Measurements from ENCODE around the gene USH2A. TPM values are rescaled to one million over a fixed set of nuclear protein-coding genes. Genes with fewer than 3 reads are reported as not detected.

USH2A gene
- total RNA-seq, 1 experiment from 2014 or later, result 0.02 TPM

DNA sequence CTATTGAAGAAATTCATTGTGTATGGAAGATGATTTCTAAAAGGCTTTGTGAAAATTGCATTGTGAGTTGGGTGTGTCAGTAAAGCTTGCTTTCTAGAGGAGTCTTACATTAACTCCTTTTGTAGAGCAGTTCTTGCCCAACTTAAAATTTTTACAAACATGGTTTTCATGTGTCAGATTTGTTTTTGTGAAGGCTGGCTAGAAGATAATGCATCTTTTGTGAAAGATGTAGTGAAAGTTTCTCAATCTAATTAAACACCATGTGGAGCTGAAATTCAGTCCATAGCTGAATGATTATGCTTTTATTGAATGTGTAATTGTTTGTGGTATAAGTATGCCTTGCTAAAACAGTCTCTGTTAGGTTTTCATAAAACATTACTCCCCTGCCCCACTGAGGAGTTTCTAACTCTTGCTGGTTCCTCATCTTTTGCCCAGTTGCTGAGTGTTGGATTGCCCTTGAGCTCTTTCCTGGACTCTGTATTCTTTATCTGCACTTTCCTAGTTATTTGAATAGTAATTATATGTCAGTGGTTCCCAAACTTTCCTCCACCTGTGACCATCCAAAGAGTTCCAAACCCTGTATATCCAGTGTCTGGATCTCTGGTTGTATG lies 818.1 kb downstream of the USH2A start:
- no peak for DNase-seq (ENCODE audit: low read depth)

DNA sequence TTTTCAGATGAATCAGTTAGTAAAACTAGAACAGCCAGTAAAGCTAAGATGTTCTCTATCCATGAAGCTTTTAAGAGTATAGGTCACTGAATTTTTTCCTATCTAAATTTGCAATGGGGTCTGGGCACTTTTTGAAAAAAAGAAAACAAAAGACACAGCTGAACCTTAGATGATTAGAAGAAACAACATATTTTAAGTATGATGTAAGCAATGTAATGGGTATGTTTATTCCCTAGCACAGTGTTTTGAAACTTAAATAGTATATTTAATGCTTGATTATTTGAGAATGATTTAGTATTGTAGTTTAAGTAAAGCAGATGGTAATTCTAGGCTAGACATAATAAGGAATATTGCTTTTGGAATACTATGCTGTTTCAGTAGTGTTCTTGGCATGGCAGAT lies 819.9 kb downstream of the USH2A start:
- DNase-seq (ENCODE audit: low read depth), result no peak

DNA sequence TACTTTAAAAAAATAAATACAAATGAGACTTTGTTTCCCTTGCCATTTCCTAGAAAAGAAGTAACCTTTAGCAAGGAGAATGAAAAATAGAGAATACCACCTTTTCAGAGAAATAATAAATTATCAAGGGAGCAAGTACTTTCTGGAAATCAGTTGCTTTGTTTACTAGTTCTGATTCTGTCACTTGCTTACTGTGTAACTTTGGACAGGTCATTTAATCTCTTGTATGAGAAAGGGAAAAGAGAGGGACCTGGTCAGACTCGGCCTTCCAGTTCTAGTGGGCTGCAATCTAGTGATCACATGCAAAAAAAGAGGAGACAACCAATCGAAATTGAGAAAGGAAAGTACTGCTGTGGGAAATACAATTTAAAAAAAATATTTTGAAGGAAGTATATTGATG lies 822.0 kb downstream of the USH2A start:
- no peak for DNase-seq (ENCODE audit: low read depth)

DNA sequence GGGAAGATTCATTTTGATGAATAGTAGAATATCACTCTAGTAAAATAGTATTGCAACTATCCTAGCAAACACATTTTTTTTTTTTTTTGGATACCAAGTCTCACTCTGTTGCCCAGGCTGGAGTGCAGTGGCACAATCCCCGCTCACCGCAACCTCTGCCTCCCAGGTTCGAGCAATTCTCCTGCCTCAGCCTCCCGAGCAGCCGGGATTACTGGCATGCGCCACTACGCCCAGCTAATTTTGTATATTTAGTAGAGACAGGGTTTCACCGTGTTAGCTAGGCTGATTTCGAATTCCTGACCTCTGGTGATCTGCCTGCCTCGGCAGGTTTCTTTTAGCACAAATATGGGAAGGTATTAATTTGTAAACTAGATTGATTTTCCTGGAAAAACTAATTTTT lies 822.4 kb downstream of the USH2A start:
- DNase-seq (ENCODE audit: low read depth), result no peak

DNA sequence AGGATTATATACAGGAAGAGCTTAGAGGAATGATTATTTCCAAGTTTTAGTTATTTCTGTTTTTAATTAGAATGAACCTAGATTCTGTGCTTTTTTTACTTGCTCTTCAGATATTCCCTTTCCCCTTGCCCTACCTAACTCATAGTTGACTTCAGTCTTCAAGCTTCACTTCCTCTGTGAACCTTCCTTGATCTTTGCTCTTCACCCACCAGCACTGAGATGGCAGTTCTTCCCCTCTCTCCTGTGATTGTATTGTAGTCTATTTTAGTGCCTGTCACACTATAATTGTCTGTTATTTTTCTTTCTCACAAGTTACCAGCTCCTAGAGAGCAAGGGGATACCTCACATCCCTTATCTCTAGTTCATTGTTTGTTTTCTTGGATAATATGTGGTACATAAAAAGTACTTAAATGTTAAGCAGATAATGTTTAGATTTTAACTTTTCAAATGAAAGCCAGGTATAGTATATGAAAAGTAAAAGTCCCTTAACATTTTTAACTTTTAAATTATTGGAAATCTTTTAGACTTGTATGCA lies 822.9 kb downstream of the USH2A start:
- DNase-seq (ENCODE audit: low read depth), result no peak

DNA sequence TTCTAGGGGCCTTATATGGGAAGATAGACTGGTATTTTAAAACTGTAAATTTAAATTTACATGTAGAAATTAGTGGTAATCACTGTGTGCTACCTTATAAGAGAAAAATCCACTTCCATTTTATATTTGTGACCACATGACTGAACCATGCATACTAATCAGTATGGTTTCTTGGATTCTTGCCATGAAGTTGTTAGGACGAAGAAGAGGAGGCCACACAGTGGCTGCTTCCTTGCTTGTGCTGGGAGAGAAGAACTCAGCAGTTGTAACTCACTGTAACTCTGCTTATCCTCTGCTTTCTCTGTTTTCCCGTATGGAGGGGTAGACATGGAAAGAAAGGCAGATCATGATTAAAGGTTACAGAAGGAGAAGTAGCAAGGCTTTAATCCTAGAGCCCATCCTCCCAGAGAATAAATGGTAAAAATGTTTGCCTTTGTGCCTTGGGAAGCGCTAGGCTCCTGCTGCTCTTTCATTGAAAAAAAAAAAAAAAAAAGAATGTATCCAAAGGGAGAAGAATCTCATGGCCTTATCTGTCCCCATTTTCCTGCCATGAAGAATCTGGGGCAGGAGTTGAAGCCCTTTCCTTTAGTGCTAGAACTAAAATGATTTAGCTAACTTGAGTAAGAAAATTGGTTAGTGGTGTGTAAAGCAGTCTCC lies 823.7 kb downstream of the USH2A start:
- DNase-seq (ENCODE audit: low read depth), result no peak

DNA sequence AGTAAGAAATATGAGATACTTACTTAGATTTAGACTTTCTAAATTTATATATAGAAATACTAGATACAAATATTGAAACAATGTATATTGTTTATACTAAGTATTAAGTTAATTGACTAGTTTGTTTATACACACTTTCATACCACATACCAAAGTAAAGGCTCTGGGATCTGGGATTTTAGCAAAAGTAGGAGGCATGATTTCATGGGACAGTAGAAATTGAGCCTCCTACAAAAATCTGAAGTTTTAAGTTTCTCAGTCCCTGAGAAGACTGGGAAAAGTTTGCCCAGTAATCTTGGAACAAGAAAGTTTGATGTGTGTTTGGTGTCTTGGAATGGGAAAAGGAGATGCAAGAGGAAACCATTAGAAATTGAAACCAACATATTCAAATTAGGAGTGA lies 825.3 kb downstream of the USH2A start:
- DNase-seq (ENCODE audit: low read depth), result no peak

DNA sequence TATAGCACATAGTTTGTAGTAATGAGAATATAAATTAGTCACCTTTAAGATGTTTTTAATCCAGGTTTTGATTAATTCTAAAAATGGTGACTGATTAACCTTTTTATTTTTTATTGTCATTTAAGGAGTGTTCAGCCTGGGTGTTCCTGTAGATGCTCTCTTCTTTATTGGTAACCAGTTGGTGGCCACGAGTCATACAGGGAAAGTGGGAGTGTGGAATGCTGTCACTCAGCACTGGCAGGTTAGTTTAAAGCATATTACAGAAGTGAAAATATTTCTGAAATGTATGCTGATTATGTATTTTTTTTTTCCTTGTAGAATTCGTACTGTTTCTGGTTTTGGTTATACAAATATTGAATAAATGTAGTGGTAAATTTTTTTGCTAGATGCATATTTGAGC lies 828.0 kb downstream of the USH2A start:
- DNase-seq (ENCODE audit: low read depth), result peak; percentile 8

DNA sequence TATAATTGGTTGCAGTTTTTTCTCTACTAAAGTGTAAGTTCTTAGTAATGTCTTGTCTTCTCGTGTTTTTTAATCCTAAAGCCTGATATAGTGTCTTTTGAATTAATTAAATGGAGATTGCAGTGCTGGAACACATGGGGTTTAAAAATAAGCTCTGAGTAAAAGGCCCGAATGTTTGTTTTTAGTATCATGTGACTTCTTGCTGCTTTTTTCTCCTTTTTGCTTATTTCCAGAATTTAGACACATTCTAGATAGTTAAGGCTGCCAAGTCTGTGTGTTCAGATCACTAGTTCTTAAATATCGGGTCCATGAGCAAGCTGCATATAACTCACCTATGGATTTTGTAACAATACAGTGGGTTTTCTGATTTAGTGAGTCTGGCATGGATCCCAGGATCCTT lies 828.6 kb downstream of the USH2A start:
- no peak for DNase-seq (ENCODE audit: low read depth)

DNA sequence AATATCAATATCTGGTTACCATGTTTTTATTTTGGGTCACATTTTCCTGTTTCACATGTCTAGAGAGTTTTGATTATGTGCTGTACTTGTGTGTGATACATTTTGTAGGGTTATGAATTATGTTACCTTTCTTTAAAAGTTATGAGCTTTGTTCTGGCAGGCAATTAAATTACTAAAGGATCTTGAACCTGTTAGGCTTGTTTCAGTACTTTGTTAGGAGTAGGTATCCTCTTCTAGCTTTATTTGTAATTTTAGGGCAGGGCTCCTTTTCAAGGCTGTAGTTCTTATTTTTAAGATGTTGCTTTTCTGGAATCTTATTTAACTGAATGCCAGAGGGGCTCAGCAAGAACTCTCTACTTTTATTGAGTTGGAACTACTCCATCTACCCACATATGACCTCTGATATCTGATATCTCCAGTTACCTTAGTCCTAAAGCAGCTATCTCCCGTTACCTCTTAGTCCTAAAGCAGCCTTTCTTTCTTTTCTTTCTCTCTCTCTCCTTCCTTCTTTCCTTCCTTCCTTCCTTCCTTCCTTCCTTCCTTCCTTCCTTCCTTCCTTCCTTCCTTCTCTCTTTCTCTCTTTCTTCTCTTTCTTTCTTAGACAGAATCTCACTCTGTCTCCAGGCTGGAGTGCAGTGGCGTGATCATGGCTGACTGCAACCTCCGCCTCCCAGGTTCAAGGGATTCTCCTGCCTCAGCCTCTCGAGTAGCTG lies 832.3 kb downstream of the USH2A start:
- no peak for DNase-seq (ENCODE audit: low read depth)

DNA sequence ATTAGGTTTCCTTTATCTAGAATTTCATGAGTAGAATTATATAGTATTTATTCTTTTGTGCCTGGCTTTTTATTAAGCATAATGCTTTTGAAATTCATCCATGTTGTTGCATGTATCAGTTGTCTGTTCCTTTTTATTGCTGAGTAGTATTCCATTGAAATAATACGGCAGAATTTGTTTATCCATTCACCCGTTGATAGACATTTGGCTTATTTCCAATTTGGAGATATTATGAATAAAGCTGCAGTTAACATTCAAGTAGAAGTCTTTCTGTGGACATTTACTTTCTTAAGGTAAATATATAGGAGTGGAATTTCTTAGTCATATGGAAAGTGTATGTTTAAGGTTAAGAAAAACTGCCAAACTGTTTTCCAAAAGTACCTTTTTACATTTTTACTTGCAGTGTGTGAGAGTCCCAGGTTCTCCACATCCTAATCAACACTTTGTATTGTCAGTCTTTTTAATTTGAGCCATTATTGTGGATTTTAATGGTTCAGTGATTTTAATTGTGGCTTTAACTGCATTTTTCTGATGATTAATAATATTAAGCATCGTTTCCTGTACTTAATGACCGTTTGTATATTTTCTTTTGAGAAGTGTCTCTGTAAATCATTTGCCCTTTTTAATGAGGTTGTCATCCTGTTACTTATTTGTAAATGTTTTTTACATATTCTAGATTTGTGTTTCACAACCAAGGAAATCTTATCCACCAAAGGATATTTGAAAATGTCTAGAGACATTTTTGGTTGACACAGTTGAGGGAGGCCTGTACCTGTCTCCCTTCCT lies 833.4 kb downstream of the USH2A start:
- no peak for DNase-seq (ENCODE audit: low read depth)

DNA sequence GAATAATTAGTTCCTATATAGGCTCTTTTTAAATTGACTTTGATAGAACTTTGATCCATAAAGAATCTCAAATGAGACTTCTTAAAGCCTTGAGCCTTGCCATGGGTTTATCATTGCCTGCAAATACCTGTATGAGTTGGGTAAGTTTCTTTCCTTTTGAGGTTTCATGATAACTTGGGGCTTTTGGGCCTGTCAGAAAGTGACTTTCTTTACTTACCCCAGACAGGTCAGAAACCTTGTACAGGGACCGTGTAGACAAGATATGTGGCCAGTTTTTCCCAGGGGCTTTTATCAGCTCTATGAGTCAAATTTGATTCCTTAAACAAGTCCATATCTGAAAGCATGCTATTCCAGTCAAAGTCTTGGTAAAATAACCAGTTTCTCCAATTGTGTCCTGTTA lies 838.9 kb downstream of the USH2A start:
- DNase-seq (ENCODE audit: low read depth), result no peak

DNA sequence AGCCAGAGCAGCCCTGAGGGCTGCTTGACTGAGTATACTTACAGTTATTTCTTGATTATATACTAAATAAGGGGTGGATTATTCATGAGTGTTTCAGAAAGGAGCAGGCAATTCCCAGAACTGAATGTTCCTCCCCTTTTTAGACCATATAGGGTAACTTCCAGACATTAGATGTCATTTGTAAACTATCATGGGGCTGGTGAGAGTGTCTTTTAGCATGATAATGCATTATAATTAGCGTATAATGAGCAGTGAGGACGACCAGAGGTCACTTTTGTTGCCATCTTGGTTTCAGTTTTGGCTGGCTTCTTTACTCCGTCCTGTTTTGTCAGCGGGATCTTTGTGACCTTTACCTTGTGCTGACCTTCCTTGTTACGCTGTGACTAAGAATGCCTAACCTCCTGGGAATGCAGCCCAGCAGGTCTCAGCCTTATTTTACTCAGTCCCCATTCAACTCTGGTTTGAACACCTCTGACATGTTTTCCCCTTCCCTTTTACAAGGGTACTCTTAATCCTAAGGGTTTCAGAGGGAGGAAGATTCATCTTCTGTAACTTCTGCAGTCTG lies 840.0 kb downstream of the USH2A start:
- no peak for DNase-seq (ENCODE audit: low read depth)

DNA sequence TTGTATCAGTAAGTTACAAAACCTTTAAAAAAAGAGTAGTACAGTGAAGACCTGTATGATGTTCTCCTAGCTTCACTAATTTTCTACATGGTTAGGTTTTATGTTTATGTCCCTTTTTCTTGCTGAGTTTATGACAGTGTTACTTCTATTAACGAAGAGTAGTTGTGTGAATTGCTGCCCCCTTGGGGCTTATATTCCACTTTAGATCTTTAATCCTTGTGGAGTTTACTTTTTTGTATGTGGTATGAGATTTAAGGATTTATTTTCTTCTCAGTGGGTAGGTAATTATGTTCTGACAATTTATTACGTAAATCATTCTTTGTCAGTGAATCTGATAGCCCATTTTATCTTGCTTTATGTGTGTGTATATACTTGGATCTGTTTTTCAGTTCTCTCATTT lies 841.4 kb downstream of the USH2A start:
- DNase-seq (ENCODE audit: low read depth), result no peak

Small RNA genes within 50 kb of the gene (small RNA-seq; reads per million reads assigned to genes)
- gene MRPS18BP1 (not detected), gene RF00108 (1.5 reads per million, percentile 80 among the genes with 10 or more reads in this experiment)
